ENCODE data around the gene KCNH1.

GRCh38 chr1:211089536-211089935 is 44.4 kb downstream of the KCNH1 start:
- TF ChIP-seq CTCF (IDR thresholded peaks at IDR 0.05) (no peak), MEF2A (IDR thresholded peaks at IDR 0.05; ENCODE audit: borderline replicate concordance, low read depth) (no peak), FOXJ3 (CRISPR knock-in tag; IDR thresholded peaks at IDR 0.05) (no peak), MAX (IDR thresholded peaks at IDR 0.05; ENCODE audit: low read depth) (no peak), FOXM1 (IDR thresholded peaks at IDR 0.05; ENCODE audit: low read depth) (no peak), REST (IDR thresholded peaks at IDR 0.05; ENCODE audit: low read depth, low read length) (no peak), RCOR1 (IDR thresholded peaks at IDR 0.05; ENCODE audit: low read length) (no peak), USF2 (IDR thresholded peaks at IDR 0.05; ENCODE audit: borderline replicate concordance, low read depth, low read length) (no peak), JUND (IDR thresholded peaks at IDR 0.05) (no peak), EZH2phosphoT487 (IDR thresholded peaks at IDR 0.05; ENCODE audit: borderline replicate concordance, low read depth) (no peak), RXRA (IDR thresholded peaks at IDR 0.05; ENCODE audit: borderline replicate concordance, low read depth) (no peak)
